Liver (tissue), 3 donors: Measurements from ENCODE around the gene CXorf65.

Experiments used
- FOXA1 ChIP-seq: IDR thresholded peaks from 2 replicates; pipeline ENCODE4 v1.6.1; 2016; ENCODE audit warnings: antibody characterized with exemption
- GABPA ChIP-seq, 2 donors: IDR thresholded peaks in 1 of 2; conservative IDR thresholded peaks in 1 of 2; 2 replicates each; pipeline ENCODE4 v1.6.1; 2016; ENCODE audit warnings: antibody characterized with exemption in 2 of 2, mild to moderate bottlenecking in 1 of 2, moderate library complexity in 1 of 2
- NR2F2 ChIP-seq: IDR thresholded peaks from 2 replicates; pipeline ENCODE4 v1.6.1; 2016; ENCODE audit warnings: antibody characterized with exemption
- SP1 ChIP-seq: IDR thresholded peaks from 2 replicates; pipeline ENCODE4 v1.6.1; 2018; ENCODE audit warnings: antibody characterized with exemption, mild to moderate bottlenecking
- TAF1 ChIP-seq: conservative IDR thresholded peaks from 2 replicates; pipeline ENCODE4 v1.6.1; 2016; ENCODE audit warnings: antibody characterized with exemption, mild to moderate bottlenecking
- YY1 ChIP-seq: IDR thresholded peaks from 2 replicates; pipeline ENCODE4 v1.6.1; 2016; ENCODE audit warnings: antibody characterized with exemption, mild to moderate bottlenecking
- TF ChIP-seq, protein P1 (sequence below): fragments of 150-350 bp; IDR thresholded peaks from 2 replicates; pipeline ENCODE4 v1.5.1; 2017; ENCODE audit warnings: improper control_type of control experiment, low read depth, low read length; ENCODE audit not compliant: missing input control
- TF ChIP-seq, protein P2 (sequence below): IDR thresholded peaks from 2 replicates; pipeline ENCODE4 v1.6.1; 2016; ENCODE audit warnings: antibody characterized with exemption, mild to moderate bottlenecking
- TF ChIP-seq, protein P3 (sequence below): IDR thresholded peaks from 2 replicates; pipeline ENCODE4 v1.6.1; 2016; ENCODE audit warnings: antibody characterized with exemption
- donor health status: healthy.
- donor health status: healthy.

GRCh38 chrX:71103110-71103983 is 3.2 kb downstream of the CXorf65 start:
- TF ChIP-seq, protein P1, sequence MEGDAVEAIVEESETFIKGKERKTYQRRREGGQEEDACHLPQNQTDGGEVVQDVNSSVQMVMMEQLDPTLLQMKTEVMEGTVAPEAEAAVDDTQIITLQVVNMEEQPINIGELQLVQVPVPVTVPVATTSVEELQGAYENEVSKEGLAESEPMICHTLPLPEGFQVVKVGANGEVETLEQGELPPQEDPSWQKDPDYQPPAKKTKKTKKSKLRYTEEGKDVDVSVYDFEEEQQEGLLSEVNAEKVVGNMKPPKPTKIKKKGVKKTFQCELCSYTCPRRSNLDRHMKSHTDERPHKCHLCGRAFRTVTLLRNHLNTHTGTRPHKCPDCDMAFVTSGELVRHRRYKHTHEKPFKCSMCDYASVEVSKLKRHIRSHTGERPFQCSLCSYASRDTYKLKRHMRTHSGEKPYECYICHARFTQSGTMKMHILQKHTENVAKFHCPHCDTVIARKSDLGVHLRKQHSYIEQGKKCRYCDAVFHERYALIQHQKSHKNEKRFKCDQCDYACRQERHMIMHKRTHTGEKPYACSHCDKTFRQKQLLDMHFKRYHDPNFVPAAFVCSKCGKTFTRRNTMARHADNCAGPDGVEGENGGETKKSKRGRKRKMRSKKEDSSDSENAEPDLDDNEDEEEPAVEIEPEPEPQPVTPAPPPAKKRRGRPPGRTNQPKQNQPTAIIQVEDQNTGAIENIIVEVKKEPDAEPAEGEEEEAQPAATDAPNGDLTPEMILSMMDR: no peak
- no peak for TF ChIP-seq SP1
- TF ChIP-seq FOXA1: no peak
- no peak for TF ChIP-seq TAF1
- TF ChIP-seq YY1: no peak
- TF ChIP-seq, protein P2, sequence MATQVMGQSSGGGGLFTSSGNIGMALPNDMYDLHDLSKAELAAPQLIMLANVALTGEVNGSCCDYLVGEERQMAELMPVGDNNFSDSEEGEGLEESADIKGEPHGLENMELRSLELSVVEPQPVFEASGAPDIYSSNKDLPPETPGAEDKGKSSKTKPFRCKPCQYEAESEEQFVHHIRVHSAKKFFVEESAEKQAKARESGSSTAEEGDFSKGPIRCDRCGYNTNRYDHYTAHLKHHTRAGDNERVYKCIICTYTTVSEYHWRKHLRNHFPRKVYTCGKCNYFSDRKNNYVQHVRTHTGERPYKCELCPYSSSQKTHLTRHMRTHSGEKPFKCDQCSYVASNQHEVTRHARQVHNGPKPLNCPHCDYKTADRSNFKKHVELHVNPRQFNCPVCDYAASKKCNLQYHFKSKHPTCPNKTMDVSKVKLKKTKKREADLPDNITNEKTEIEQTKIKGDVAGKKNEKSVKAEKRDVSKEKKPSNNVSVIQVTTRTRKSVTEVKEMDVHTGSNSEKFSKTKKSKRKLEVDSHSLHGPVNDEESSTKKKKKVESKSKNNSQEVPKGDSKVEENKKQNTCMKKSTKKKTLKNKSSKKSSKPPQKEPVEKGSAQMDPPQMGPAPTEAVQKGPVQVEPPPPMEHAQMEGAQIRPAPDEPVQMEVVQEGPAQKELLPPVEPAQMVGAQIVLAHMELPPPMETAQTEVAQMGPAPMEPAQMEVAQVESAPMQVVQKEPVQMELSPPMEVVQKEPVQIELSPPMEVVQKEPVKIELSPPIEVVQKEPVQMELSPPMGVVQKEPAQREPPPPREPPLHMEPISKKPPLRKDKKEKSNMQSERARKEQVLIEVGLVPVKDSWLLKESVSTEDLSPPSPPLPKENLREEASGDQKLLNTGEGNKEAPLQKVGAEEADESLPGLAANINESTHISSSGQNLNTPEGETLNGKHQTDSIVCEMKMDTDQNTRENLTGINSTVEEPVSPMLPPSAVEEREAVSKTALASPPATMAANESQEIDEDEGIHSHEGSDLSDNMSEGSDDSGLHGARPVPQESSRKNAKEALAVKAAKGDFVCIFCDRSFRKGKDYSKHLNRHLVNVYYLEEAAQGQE: no peak
- TF ChIP-seq NR2F2: no peak
- TF ChIP-seq GABPA (IDR thresholded peaks at IDR 0.05 in 1 of 2, conservative IDR thresholded peaks at IDR 0.05 in 1 of 2): no peak
- TF ChIP-seq, protein P3, sequence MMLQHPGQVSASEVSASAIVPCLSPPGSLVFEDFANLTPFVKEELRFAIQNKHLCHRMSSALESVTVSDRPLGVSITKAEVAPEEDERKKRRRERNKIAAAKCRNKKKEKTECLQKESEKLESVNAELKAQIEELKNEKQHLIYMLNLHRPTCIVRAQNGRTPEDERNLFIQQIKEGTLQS: no peak
